Measurements from ENCODE around the gene FOSB. TPM values are rescaled to one million over a fixed set of nuclear protein-coding genes. Genes with fewer than 3 reads are reported as not detected.

The FOSB gene
- total RNA-seq, 1 experiment from 2014 or later, result 1.7 TPM

DNA sequence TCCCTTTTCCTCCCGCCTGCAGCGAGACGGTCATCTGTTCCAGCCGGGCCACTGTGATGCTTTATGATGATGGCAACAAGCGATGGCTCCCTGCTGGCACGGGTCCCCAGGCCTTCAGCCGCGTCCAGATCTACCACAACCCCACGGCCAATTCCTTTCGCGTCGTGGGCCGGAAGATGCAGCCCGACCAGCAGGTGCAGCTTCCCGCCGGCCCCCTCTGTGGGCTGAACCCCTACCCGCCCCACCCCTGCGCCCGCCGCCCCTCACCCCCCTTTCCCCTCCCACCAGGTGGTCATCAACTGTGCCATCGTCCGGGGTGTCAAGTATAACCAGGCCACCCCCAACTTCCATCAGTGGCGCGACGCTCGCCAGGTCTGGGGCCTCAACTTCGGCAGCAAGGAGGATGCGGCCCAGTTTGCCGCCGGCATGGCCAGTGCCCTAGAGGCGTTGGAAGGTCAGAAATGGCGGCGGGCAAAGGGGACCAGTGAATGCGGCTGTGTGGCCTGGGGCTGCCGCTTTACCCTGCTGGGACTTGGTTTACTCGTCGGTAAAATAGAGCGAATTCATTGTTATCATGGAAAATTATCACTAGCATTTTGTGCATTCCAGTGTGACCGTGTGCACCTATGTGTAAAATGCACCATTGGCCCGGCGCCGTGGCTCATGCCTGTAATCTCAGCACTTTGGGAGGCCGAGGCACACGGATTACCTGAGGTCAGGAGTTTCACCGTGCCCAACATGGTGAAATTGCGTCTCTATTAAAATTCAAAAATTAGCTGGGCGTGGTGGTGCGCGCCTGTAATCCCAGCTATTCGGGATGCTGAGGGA is 50.1 kb downstream of the FOSB start:
- H3K4me3 Mint-ChIP-seq, result no peak overlapping the region
- H3K56ac ChIP-seq (ENCODE audit: insufficient read length, low read depth, low read length), result no peak overlapping the region
- H3K18ac ChIP-seq (ENCODE audit: insufficient read length, low read depth, low read length), result no peak overlapping the region
- no peak for DNase-seq
- H3K23ac ChIP-seq (ENCODE audit: insufficient read length, low read depth, low read length), result no peak overlapping the region
- no peak overlapping the region; the same call in 1 of the 2 replicates for H3K14ac ChIP-seq (ENCODE audit: insufficient read depth, low read length)
- no peak overlapping the region for H2AFZ ChIP-seq (ENCODE audit: low read length)
- H4K5ac ChIP-seq (ENCODE audit: insufficient read length, low read depth, low read length), result no peak overlapping the region
- H3K9me3 ChIP-seq (ENCODE audit: control insufficient read depth, low read depth, low read length), result no peaks in the 10 kb centered on the region
- H2BK12ac ChIP-seq (ENCODE audit: insufficient read length, low read depth, low read length), result no peak overlapping the region
- H3T11ph ChIP-seq (ENCODE audit: low read length), result no peak overlapping the region
- no peak overlapping the region for H2BK5ac ChIP-seq (ENCODE audit: insufficient read length, low read length)
- peak overlapping the region in 1 of 3 experiments; percentile 23; a peak in 3 of 7 replicates for H3K27ac Mint-ChIP-seq
- H3K9ac ChIP-seq (ENCODE audit: extremely low read depth, insufficient read length, low read length), result no peak overlapping the region
- peaks cover 27 to 50% (median 34%) of the 10 kb centered on the region in 3 experiments for H3K36me3 Mint-ChIP-seq (ENCODE audit: insufficient read depth in 1 of 3, low read depth in 3 of 3)
- no peaks in the 10 kb centered on the region; the same call in 1 of the 2 replicates for H3K27me3 Mint-ChIP-seq (ENCODE audit: low read depth)
- H4K20me1 ChIP-seq (ENCODE audit: control insufficient read depth, insufficient read depth, insufficient read length), result no peaks in the 10 kb centered on the region
- no peaks in the 10 kb centered on the region for H3K4me1 ChIP-seq (ENCODE audit: insufficient read depth, low read length)
- H4K91ac ChIP-seq (ENCODE audit: insufficient read length, low read depth, low read length), result no peak overlapping the region
- no peak overlapping the region for H2BK120ac ChIP-seq (ENCODE audit: low read depth, low read length, poor library complexity, severe bottlenecking)
- peaks cover 12% of the 10 kb centered on the region for H3K79me1 ChIP-seq (ENCODE audit: insufficient read depth, low read depth, low read length, poor library complexity, severe bottlenecking)
- H3K4me2 ChIP-seq (ENCODE audit: insufficient read depth, insufficient read length, low read length), result no peak overlapping the region
- H2BK15ac ChIP-seq (ENCODE audit: low read depth, low read length), result no peak overlapping the region
- H3K27ac ChIP-seq (ENCODE audit: insufficient read length, low read depth, low read length), result no peak overlapping the region
- H3K27me3 ChIP-seq (ENCODE audit: insufficient read depth, low read length), result no peaks in the 10 kb centered on the region
- H3K79me2 ChIP-seq (ENCODE audit: insufficient read depth, low read length), result peaks cover 15% of the 10 kb centered on the region; the same call in 1 of the 2 replicates
- no peak overlapping the region for H4K8ac ChIP-seq (replicated peaks; ENCODE audit: insufficient read length, low read depth, low read length)
- no peaks in the 10 kb centered on the region for H3K9me3 Mint-ChIP-seq
- H3K4me1 Mint-ChIP-seq, result peaks cover 4 to 5% of the 10 kb centered on the region in 2 experiments; a peak in 3 of 4 replicates
- WGBS (ENCODE audit: extremely low coverage, insufficient read length, low lambda C conversion rate), result no CpG with 5 or more reads among the region's 50 CpGs
- no peak overlapping the region for H2BK20ac ChIP-seq (ENCODE audit: low read depth, low read length, poor library complexity, severe bottlenecking)
- no peak overlapping the region for H2AK5ac ChIP-seq (ENCODE audit: insufficient read length, low read length)
- H3K23me2 ChIP-seq (ENCODE audit: insufficient read length, low read depth, low read length, poor library complexity, severe bottlenecking), result no peaks in the 10 kb centered on the region
- no peak overlapping the region for H3K4ac ChIP-seq (ENCODE audit: low read depth, low read length)
- TF ChIP-seq, protein P1, sequence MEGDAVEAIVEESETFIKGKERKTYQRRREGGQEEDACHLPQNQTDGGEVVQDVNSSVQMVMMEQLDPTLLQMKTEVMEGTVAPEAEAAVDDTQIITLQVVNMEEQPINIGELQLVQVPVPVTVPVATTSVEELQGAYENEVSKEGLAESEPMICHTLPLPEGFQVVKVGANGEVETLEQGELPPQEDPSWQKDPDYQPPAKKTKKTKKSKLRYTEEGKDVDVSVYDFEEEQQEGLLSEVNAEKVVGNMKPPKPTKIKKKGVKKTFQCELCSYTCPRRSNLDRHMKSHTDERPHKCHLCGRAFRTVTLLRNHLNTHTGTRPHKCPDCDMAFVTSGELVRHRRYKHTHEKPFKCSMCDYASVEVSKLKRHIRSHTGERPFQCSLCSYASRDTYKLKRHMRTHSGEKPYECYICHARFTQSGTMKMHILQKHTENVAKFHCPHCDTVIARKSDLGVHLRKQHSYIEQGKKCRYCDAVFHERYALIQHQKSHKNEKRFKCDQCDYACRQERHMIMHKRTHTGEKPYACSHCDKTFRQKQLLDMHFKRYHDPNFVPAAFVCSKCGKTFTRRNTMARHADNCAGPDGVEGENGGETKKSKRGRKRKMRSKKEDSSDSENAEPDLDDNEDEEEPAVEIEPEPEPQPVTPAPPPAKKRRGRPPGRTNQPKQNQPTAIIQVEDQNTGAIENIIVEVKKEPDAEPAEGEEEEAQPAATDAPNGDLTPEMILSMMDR (conservative IDR thresholded peaks at IDR 0.05), result no peak

Data from H9 (cell line).